ENCODE data around the gene EVI5. TPM values are rescaled to one million over a fixed set of nuclear protein-coding genes. Genes with fewer than 3 reads are reported as not detected.

EVI5 gene
- total RNA-seq (2021), result 11.4 to 15.5 TPM (median 14.3 TPM) in 3 replicates
- percentile 66 among the genes with signal in this experiment for Bru-seq, nascent RNA
- long read RNA-seq, experiment 1, partial matches to known transcripts, result 6 of 33 reads
- long read RNA-seq, experiment 1, other reads (novel, unspliced or antisense), result 27 of 33 reads
- long read RNA-seq, experiment 2, partial matches to known transcripts, result 0 of 5 reads
- long read RNA-seq, experiment 2, other reads (novel, unspliced or antisense), result 5 of 5 reads
- long read RNA-seq, experiment 3, partial matches to known transcripts, result 2 of 3 reads
- long read RNA-seq, experiment 3, other reads (novel, unspliced or antisense), result 1 of 3 reads

GRCh38 chr1:92784639-92785500 lies at the start of gene EVI5:
TSS of gene EVI5 (minus strand) at chr1:92785108. CDS start at chr1:92736546, 48,562 bp downstream.
- H3K9me3 Mint-ChIP-seq, result 0 out of 2 replicates have a peak, but pooled peaks cover 3% of the 10 kb centered on the region
- ATAC-seq (peak; percentile 99), DNase-seq (ENCODE audit: low spot score) (peak; percentile 97)
- H3K36me3 Mint-ChIP-seq, result no peaks in the 10 kb centered on the region
- ChIA-PET POLR2A (interaction anchor here (0.5 to 1.5 kb wide), 6 partner anchors 8 to 47 kb away, joined by 3 to 5 read pairs (median 3); partner anchors contain the start of gene RPL5), CTCF (interaction anchor here (0.6 to 2.8 kb wide), 8 partner anchors 10 to 475 kb away, joined by 3 to 16 read pairs (median 3); partner anchors contain the start of gene RPL5)
- peaks cover 24% of the 10 kb centered on the region for H3K27me3 Mint-ChIP-seq (ENCODE audit: low read depth)
- H3K27ac Mint-ChIP-seq, result peak within 1 kb of the TSS; percentile 30; the same call in 1 of the 2 replicates
- peak within 1 kb of the TSS; percentile 80 for H3K4me3 Mint-ChIP-seq
- H3K4me1 Mint-ChIP-seq, result peaks cover 16% of the 10 kb centered on the region
- no peak for TF ChIP-seq CBFB (CRISPR knock-in tag; IDR thresholded peaks at IDR 0.05; ENCODE audit: low read depth)
- peak; percentile 100 for TF ChIP-seq TEAD1 (CRISPR knock-in tag; IDR thresholded peaks at IDR 0.05)
- TF ChIP-seq NR2C2 (CRISPR knock-in tag; IDR thresholded peaks at IDR 0.05), result peak; percentile 89
- TF ChIP-seq, protein P1, sequence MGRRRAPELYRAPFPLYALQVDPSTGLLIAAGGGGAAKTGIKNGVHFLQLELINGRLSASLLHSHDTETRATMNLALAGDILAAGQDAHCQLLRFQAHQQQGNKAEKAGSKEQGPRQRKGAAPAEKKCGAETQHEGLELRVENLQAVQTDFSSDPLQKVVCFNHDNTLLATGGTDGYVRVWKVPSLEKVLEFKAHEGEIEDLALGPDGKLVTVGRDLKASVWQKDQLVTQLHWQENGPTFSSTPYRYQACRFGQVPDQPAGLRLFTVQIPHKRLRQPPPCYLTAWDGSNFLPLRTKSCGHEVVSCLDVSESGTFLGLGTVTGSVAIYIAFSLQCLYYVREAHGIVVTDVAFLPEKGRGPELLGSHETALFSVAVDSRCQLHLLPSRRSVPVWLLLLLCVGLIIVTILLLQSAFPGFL (CRISPR knock-in tag; IDR thresholded peaks at IDR 0.05; ENCODE audit: borderline replicate concordance), result peak; percentile 98
- no peak for TF ChIP-seq OVOL2 (CRISPR knock-in tag; IDR thresholded peaks at IDR 0.05; ENCODE audit: borderline replicate concordance)
- TF ChIP-seq, protein P2, sequence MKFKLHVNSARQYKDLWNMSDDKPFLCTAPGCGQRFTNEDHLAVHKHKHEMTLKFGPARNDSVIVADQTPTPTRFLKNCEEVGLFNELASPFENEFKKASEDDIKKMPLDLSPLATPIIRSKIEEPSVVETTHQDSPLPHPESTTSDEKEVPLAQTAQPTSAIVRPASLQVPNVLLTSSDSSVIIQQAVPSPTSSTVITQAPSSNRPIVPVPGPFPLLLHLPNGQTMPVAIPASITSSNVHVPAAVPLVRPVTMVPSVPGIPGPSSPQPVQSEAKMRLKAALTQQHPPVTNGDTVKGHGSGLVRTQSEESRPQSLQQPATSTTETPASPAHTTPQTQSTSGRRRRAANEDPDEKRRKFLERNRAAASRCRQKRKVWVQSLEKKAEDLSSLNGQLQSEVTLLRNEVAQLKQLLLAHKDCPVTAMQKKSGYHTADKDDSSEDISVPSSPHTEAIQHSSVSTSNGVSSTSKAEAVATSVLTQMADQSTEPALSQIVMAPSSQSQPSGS (CRISPR knock-in tag; IDR thresholded peaks at IDR 0.05; ENCODE audit: borderline replicate concordance, low read depth), result peak; percentile 98
- peak; percentile 94 for TF ChIP-seq CREM (CRISPR knock-in tag; IDR thresholded peaks at IDR 0.05)
- TF ChIP-seq, protein P3, sequence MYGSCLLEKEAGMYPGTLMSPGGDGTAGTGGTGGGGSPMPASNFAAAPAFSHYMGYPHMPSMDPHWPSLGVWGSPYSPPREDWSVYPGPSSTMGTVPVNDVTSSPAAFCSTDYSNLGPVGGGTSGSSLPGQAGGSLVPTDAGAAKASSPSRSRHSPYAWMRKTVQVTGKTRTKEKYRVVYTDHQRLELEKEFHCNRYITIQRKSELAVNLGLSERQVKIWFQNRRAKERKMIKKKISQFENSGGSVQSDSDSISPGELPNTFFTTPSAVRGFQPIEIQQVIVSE (CRISPR knock-in tag; IDR thresholded peaks at IDR 0.05; ENCODE audit: borderline replicate concordance), result no peak
- TF ChIP-seq GABPB1 (CRISPR knock-in tag; IDR thresholded peaks at IDR 0.05), result peak; percentile 87
- 0 out of 2 replicates have a peak, but pooled peaks have one; percentile 44 for TF ChIP-seq MLX (CRISPR knock-in tag; IDR thresholded peaks at IDR 0.05)
- TF ChIP-seq NFYB (CRISPR knock-in tag; conservative IDR thresholded peaks at IDR 0.05; ENCODE audit: low read depth), result peak; percentile 54
- no peak for TF ChIP-seq ZNF416 (CRISPR knock-in tag; IDR thresholded peaks at IDR 0.05)
- peak; percentile 96 for TF ChIP-seq ZBTB21 (CRISPR knock-in tag; IDR thresholded peaks at IDR 0.05; ENCODE audit: borderline replicate concordance)
- TF ChIP-seq, protein P4, sequence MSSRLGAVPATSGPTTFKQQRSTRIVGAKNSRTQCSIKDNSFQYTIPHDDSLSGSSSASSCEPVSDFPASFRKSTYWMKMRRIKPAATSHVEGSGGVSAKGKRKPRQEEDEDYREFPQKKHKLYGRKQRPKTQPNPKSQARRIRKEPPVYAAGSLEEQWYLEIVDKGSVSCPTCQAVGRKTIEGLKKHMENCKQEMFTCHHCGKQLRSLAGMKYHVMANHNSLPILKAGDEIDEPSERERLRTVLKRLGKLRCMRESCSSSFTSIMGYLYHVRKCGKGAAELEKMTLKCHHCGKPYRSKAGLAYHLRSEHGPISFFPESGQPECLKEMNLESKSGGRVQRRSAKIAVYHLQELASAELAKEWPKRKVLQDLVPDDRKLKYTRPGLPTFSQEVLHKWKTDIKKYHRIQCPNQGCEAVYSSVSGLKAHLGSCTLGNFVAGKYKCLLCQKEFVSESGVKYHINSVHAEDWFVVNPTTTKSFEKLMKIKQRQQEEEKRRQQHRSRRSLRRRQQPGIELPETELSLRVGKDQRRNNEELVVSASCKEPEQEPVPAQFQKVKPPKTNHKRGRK (CRISPR knock-in tag; IDR thresholded peaks at IDR 0.05; ENCODE audit: borderline replicate concordance), result peak; percentile 87; the same call in 1 of the 2 replicates
- TF ChIP-seq, protein P5, sequence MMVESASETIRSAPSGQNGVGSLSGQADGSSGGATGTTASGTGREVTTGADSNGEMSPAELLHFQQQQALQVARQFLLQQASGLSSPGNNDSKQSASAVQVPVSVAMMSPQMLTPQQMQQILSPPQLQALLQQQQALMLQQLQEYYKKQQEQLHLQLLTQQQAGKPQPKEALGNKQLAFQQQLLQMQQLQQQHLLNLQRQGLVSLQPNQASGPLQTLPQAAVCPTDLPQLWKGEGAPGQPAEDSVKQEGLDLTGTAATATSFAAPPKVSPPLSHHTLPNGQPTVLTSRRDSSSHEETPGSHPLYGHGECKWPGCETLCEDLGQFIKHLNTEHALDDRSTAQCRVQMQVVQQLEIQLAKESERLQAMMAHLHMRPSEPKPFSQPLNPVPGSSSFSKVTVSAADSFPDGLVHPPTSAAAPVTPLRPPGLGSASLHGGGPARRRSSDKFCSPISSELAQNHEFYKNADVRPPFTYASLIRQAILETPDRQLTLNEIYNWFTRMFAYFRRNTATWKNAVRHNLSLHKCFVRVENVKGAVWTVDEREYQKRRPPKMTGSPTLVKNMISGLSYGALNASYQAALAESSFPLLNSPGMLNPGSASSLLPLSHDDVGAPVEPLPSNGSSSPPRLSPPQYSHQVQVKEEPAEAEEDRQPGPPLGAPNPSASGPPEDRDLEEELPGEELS (CRISPR knock-in tag; IDR thresholded peaks at IDR 0.05), result peak; percentile 100
- no peak for TF ChIP-seq ZNF423 (CRISPR knock-in tag; IDR thresholded peaks at IDR 0.05)
- no peak for TF ChIP-seq MXD4 (CRISPR knock-in tag; IDR thresholded peaks at IDR 0.05; ENCODE audit: borderline replicate concordance)
- TF ChIP-seq NFATC4 (CRISPR knock-in tag; IDR thresholded peaks at IDR 0.05), result no peak
- TF ChIP-seq TEAD4 (CRISPR knock-in tag; IDR thresholded peaks at IDR 0.05), result peak; percentile 98
- TF ChIP-seq FOXP1 (CRISPR knock-in tag; IDR thresholded peaks at IDR 0.05; ENCODE audit: borderline replicate concordance), result peak; percentile 100
- peak; percentile 93 for TF ChIP-seq IRF2 (CRISPR knock-in tag; IDR thresholded peaks at IDR 0.05; ENCODE audit: borderline replicate concordance, low read depth)
- peak; percentile 92 for TF ChIP-seq ZNF121 (CRISPR knock-in tag; IDR thresholded peaks at IDR 0.05)
- TF ChIP-seq ELF4 (CRISPR knock-in tag; IDR thresholded peaks at IDR 0.05; ENCODE audit: low read depth), result peak; percentile 94
- TF ChIP-seq, protein P6, sequence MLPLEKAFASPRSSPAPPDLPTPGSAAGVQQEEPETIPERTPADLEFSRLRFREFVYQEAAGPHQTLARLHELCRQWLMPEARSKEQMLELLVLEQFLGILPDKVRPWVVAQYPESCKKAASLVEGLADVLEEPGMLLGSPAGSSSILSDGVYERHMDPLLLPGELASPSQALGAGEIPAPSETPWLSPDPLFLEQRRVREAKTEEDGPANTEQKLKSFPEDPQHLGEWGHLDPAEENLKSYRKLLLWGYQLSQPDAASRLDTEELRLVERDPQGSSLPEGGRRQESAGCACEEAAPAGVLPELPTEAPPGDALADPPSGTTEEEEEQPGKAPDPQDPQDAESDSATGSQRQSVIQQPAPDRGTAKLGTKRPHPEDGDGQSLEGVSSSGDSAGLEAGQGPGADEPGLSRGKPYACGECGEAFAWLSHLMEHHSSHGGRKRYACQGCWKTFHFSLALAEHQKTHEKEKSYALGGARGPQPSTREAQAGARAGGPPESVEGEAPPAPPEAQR (CRISPR knock-in tag; IDR thresholded peaks at IDR 0.05), result 0 out of 2 replicates have a peak, but pooled peaks have one; percentile 52
- TF ChIP-seq TP53 (CRISPR knock-in tag; IDR thresholded peaks at IDR 0.05), result peak; percentile 99
